ENCODE results near the gene TTYH2. TPM values are rescaled to one million over a fixed set of nuclear protein-coding genes. Genes with fewer than 3 reads are reported as not detected.

The TTYH2 gene
- total and polyA plus RNA-seq, 9 donors, result 9.8 to 43.1 (median 18.9) TPM

DNA sequence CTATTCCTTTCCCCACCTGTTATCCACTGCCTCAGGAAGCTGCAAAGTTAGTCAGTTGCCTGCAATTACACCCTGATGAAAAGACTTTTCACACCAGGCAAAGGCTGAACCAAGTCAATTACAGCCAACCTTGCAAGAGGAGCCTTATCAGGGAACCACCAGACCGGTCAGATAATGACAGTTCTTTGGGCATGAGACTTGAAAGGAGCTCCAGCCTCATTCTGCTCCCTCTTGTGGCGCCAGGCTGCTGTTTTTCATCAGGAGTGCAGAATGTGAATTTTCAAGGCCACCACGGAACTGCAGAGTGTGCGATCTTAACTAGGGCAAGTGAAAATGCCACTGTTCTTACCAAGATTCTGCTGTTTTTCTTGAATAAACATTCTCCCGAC is 83.2 kb downstream of the TTYH2 start:
- intact Hi-C loops (cut with DNase I), result loop anchor here in 3 of 4 donors (5.0 to 10.0 kb wide), 2 partner anchors 84 to 158 kb away; partner anchors contain the start of gene TTYH2 (in 3 of the 3)
- Histone ChIP-seq H3K4me1 (ENCODE audit: insufficient read depth) (peaks cover 2% of the 10 kb centered on the region), H3K4me3 (no peak overlapping the region), H3K36me3 (no peaks in the 10 kb centered on the region), H3K27ac (no peak overlapping the region), H3K27me3 (no peaks in the 10 kb centered on the region), H3K9me3 (no peaks in the 10 kb centered on the region)
- peak; percentile 73 to 83 (median 76) for DNase-seq
- WGBS, 3 donors, result 0 to 1% (median 1%) methylated on average over 5 of the region's 5 CpGs
- TF ChIP-seq, protein P1, sequence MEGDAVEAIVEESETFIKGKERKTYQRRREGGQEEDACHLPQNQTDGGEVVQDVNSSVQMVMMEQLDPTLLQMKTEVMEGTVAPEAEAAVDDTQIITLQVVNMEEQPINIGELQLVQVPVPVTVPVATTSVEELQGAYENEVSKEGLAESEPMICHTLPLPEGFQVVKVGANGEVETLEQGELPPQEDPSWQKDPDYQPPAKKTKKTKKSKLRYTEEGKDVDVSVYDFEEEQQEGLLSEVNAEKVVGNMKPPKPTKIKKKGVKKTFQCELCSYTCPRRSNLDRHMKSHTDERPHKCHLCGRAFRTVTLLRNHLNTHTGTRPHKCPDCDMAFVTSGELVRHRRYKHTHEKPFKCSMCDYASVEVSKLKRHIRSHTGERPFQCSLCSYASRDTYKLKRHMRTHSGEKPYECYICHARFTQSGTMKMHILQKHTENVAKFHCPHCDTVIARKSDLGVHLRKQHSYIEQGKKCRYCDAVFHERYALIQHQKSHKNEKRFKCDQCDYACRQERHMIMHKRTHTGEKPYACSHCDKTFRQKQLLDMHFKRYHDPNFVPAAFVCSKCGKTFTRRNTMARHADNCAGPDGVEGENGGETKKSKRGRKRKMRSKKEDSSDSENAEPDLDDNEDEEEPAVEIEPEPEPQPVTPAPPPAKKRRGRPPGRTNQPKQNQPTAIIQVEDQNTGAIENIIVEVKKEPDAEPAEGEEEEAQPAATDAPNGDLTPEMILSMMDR (IDR thresholded peaks at IDR 0.05), result peak; percentile 47 to 65 (median 62)
- no peak for TF ChIP-seq POLR2A (IDR thresholded peaks at IDR 0.05)

DNA sequence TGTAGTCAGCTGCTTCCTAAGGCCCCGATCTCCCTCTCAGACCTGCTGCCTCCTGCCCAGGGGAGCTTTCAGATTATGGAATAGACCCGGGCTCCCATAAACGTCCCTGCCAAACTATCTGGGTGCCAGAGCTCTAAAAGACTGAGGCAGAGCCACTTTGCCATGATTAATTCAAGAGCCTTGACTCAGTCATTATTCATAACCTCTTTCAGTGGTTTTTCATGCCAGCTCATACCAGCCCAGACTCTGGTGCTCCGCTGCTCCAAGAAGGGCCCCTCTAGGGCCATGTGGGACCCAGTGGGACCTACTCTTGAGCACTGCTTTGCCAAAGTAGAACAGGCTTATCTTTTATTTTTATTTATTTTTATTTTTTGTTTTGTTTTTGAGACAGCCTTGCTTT is 84.6 kb downstream of the TTYH2 start:
- Histone ChIP-seq H3K4me3 (no peak overlapping the region), H3K27me3 (no peaks in the 10 kb centered on the region), H3K4me1 (ENCODE audit: insufficient read depth) (peaks cover 2% of the 10 kb centered on the region), H3K36me3 (no peaks in the 10 kb centered on the region), H3K9me3 (no peaks in the 10 kb centered on the region), H3K27ac (no peak overlapping the region)
- TF ChIP-seq, protein P1 (IDR thresholded peaks at IDR 0.05), result no peak
- 55 to 65% (median 59%) methylated on average over 4 of the region's 4 CpGs for WGBS, 3 donors
- no peak for DNase-seq
- intact Hi-C loops (cut with DNase I), result loop anchor here in 3 of 4 donors (5.0 to 10.0 kb wide), 2 partner anchors 86 to 157 kb away; partner anchors contain the start of gene TTYH2 (in 3 of the 3)

DNA sequence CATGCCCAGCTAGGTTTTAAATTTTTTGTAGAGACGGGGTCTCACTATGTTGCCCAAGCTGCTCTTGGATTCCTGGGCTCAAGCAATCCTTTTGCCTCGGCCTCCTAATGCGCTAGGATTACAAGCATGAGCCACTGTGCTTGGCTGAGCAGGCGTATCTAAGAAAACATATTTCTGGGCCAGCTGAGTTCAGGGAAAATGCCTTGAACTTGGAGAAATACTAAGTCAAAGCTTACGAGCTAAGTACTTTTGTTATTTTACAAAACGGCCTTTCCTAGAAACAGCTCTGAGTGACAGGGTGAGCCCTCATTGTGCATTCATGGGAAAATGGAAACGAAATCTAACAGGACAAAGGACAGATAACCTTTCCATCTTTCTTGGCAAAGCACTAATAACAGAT is 85.4 kb downstream of the TTYH2 start:
- WGBS, 3 donors, result 14 to 38% (median 21%) methylated on average over 7 of the region's 7 CpGs
- peak overlapping the region in 1 of 2 donors; percentile 5 for H3K27ac ChIP-seq
- intact Hi-C loops (cut with DNase I), result loop anchor here in 3 of 4 donors (5.0 to 10.0 kb wide), 2 partner anchors 86 to 156 kb away; partner anchors contain the start of gene TTYH2 (in 3 of the 3)

DNA sequence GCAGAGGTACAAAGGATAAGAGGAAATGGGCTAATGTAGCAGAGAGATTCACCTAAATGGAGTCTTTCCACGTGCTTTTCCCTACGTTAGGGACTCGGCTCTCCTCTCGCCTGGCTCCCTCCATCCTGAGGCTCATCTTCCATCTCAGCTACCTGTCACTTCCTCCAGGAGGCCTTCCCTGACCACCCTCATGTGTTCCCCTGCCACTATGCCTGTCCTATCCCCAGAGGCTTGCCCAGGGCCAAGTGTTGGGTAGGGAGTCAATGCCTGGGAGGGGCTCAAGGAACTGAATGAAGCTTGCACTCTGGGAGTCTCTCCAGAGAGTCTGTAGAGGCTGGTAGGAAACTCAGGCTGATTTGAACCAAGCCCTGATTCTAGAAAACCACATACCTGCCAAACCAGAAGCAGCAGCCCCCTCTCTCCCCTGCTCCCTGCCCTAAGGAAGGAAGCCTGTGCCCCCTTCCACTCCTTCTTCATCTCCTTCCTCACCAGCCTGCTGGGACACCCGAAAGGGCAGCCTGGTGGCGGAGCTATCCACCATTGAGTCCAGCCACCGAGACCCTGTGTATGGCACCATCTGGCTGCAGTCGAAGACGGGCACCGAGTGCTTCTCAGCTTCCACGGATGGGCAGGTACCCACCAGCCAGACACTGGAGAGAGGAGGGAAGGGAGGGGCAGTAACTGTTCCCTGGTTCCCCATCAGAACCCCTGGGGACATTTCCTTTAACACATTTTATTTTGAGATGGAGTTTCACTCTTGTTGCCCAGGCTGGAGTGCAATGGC is 86.0 kb downstream of the TTYH2 start:
- Histone ChIP-seq H3K27ac (peak overlapping the region in 1 of 2 donors; percentile 5), H3K4me3 (no peak overlapping the region), H3K27me3 (no peaks in the 10 kb centered on the region), H3K36me3 (no peaks in the 10 kb centered on the region), H3K9me3 (no peaks in the 10 kb centered on the region), H3K4me1 (ENCODE audit: insufficient read depth) (peaks cover 2% of the 10 kb centered on the region)
- intact Hi-C loops (cut with DNase I), result loop anchor here in 3 of 4 donors (5.0 to 10.0 kb wide), 2 partner anchors 87 to 155 kb away; partner anchors contain the start of gene TTYH2 (in 3 of the 3)
- TF ChIP-seq POLR2A (IDR thresholded peaks at IDR 0.05), result no peak
- TF ChIP-seq, protein P1 (IDR thresholded peaks at IDR 0.05), result no peak
- no peak for TF ChIP-seq EP300 (IDR thresholded peaks at IDR 0.05)
- 64 to 78% (median 66%) methylated on average over 11 of the region's 11 CpGs for WGBS, 3 donors
- DNase-seq, result no peak

More for the DNA sequence above, 85.4 kb downstream of the TTYH2 start:
- peaks cover 2% of the 10 kb centered on the region for H3K4me1 ChIP-seq (ENCODE audit: insufficient read depth)
- DNase-seq, result peak in 2 of 5 donors; percentile 20 to 32
- TF ChIP-seq, protein P1 (IDR thresholded peaks at IDR 0.05), result no peak
- TF ChIP-seq EP300 (IDR thresholded peaks at IDR 0.05), result no peak
- no peak for TF ChIP-seq POLR2A (IDR thresholded peaks at IDR 0.05)
- H3K4me3 ChIP-seq, result no peak overlapping the region
- H3K9me3 ChIP-seq, result no peaks in the 10 kb centered on the region
- H3K36me3 ChIP-seq, result no peaks in the 10 kb centered on the region
- H3K27me3 ChIP-seq, result no peaks in the 10 kb centered on the region
